ENCODE data around the gene LACRT.

LACRT gene

DNA sequence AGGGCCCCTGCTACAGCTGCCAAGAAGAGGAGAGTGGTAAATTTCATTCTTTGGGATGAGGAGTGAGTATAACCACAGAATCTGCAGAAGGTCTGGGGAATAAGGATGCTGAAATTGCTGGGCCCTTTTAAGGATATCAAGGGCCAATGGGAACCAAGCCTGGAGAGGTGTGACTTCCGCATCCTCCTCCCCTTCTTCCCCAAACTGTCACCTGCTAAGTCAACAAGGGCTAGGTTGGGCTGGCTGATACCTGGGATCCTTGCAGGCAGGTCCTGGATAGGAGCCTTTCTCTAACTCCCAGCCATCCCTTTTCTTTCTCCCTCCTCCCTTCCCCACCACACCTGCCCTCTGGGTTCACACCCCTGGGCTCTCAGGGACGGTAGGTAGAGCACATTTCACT is at the start of gene LACRT:
LACRT (minus strand) TSS at position 101 of the 400 bp plus-strand sequence; CDS start at position 47, 54 bp downstream.
- no peaks in the 10 kb centered on the region for H3K36me3 ChIP-seq (ENCODE audit: insufficient read depth, low read length)
- TF ChIP-seq EZH2 (IDR thresholded peaks at IDR 0.05; ENCODE audit: borderline replicate concordance, low read length) (no peak), CTCF (IDR thresholded peaks at IDR 0.05; ENCODE audit: low read length) (no peak)
- H2AFZ ChIP-seq (ENCODE audit: low read length) = no peak within 1 kb of the TSS
- H3F3A ChIP-seq (ENCODE audit: insufficient read depth, low read length) = no peaks in the 10 kb centered on the region
- no peaks in the 10 kb centered on the region for H3K9me2 ChIP-seq (ENCODE audit: low read depth, low read length)
- no peaks in the 10 kb centered on the region for H3K27me3 ChIP-seq (ENCODE audit: insufficient read depth, low read length)
- H4K20me1 ChIP-seq (ENCODE audit: insufficient read depth, low read length) = no peaks in the 10 kb centered on the region
- no peak within 1 kb of the TSS for H3K27ac ChIP-seq (ENCODE audit: low read depth, low read length, poor library complexity, severe bottlenecking)
- H3K4me3 ChIP-seq (ENCODE audit: low read depth, low read length, poor library complexity, severe bottlenecking) = no peak within 1 kb of the TSS
- H3K9me3 ChIP-seq (ENCODE audit: low read length) = no peaks in the 10 kb centered on the region
- no peak within 1 kb of the TSS for H3K4me2 ChIP-seq (ENCODE audit: low read length)
- no peaks in the 10 kb centered on the region for H3K4me1 ChIP-seq (ENCODE audit: insufficient read depth, low read length, severe bottlenecking)
- no peak within 1 kb of the TSS for H3K9ac ChIP-seq (ENCODE audit: low read length)
- H3K79me2 ChIP-seq (ENCODE audit: insufficient read depth, low read length) = no peaks in the 10 kb centered on the region

GRCh38 chr12:54683398-54683797 is 48.7 kb upstream of the LACRT start:
- no peak overlapping the region for H3K4me2 ChIP-seq (ENCODE audit: low read length)
- no peak for TF ChIP-seq EZH2 (IDR thresholded peaks at IDR 0.05; ENCODE audit: borderline replicate concordance, low read length)
- TF ChIP-seq CTCF (IDR thresholded peaks at IDR 0.05; ENCODE audit: low read length) = no peak
- no peak overlapping the region for H3K4me3 ChIP-seq (ENCODE audit: low read depth, low read length, poor library complexity, severe bottlenecking)
- no peak overlapping the region for H2AFZ ChIP-seq (ENCODE audit: low read length)
- no peaks in the 10 kb centered on the region for H3K9me3 ChIP-seq (ENCODE audit: low read length)
- H3K27me3 ChIP-seq (ENCODE audit: insufficient read depth, low read length) = no peaks in the 10 kb centered on the region
- no peaks in the 10 kb centered on the region for H3K36me3 ChIP-seq (ENCODE audit: insufficient read depth, low read length)
- no peaks in the 10 kb centered on the region for H4K20me1 ChIP-seq (ENCODE audit: insufficient read depth, low read length)
- H3K27ac ChIP-seq (ENCODE audit: low read depth, low read length, poor library complexity, severe bottlenecking) = no peak overlapping the region
- H3K4me1 ChIP-seq (ENCODE audit: insufficient read depth, low read length, severe bottlenecking) = no peaks in the 10 kb centered on the region
- H3K9me2 ChIP-seq (ENCODE audit: low read depth, low read length) = no peaks in the 10 kb centered on the region
- H3K9ac ChIP-seq (ENCODE audit: low read length) = no peak overlapping the region
- H3K79me2 ChIP-seq (ENCODE audit: insufficient read depth, low read length) = no peaks in the 10 kb centered on the region
- no peaks in the 10 kb centered on the region for H3F3A ChIP-seq (ENCODE audit: insufficient read depth, low read length)

DNA sequence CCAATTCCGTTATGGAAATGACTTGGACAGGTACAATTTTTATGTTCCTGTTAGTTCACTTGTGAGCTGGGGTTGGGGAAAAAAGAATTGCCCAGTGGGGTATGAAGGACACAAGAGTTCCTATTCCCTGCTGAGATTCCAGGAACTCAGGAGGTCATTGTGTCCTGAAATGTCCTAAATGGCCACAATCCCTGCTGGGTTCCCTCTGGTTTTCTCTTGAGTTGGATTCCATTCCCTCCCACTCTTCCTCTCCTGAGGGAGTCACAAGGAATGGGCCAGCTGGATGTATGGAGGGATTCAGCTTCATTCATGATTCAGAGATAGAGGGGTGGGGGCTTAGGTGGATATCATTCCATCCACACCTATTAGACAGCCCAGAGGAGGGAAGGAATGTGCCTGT is 48.0 kb upstream of the LACRT start:
- no peak overlapping the region for H3K9ac ChIP-seq (ENCODE audit: low read length)
- no peaks in the 10 kb centered on the region for H4K20me1 ChIP-seq (ENCODE audit: insufficient read depth, low read length)
- no peaks in the 10 kb centered on the region for H3K4me1 ChIP-seq (ENCODE audit: insufficient read depth, low read length, severe bottlenecking)
- H3K4me2 ChIP-seq (ENCODE audit: low read length) = no peak overlapping the region
- no peak overlapping the region for H3K4me3 ChIP-seq (ENCODE audit: low read depth, low read length, poor library complexity, severe bottlenecking)
- H3K79me2 ChIP-seq (ENCODE audit: insufficient read depth, low read length) = no peaks in the 10 kb centered on the region
- no peak overlapping the region for H2AFZ ChIP-seq (ENCODE audit: low read length)
- no peaks in the 10 kb centered on the region for H3K9me2 ChIP-seq (ENCODE audit: low read depth, low read length)
- no peak overlapping the region for H3K27ac ChIP-seq (ENCODE audit: low read depth, low read length, poor library complexity, severe bottlenecking)
- no peaks in the 10 kb centered on the region for H3K36me3 ChIP-seq (ENCODE audit: insufficient read depth, low read length)
- TF ChIP-seq EZH2 (IDR thresholded peaks at IDR 0.05; ENCODE audit: borderline replicate concordance, low read length) (no peak), CTCF (IDR thresholded peaks at IDR 0.05; ENCODE audit: low read length) (no peak)
- no peaks in the 10 kb centered on the region for H3K9me3 ChIP-seq (ENCODE audit: low read length)
- H3F3A ChIP-seq (ENCODE audit: insufficient read depth, low read length) = no peaks in the 10 kb centered on the region
- no peaks in the 10 kb centered on the region for H3K27me3 ChIP-seq (ENCODE audit: insufficient read depth, low read length)

Measured in OCI-LY1 (cell line).